GM18951 (cell line): ENCODE results near the gene SAFB.

Experiments used
- POLR2A ChIP-seq: IDR thresholded peaks from 4 replicates; pipeline ENCODE4 v1.6.1; 2011; ENCODE audit warnings: mild to moderate bottlenecking; ENCODE audit not compliant: insufficient read length, insufficient read depth; ENCODE audit errors: extremely low read depth
- in situ Hi-C: fragments of 300-500 bp; cut with MboI; formaldehyde crosslinking; loops from one replicate; pipeline ENCODE4 v1.12.0; 2022; ENCODE audit warnings: low sequenced_read_pairs, mixed read lengths, inconsistent platforms; ENCODE audit not compliant: unreplicated experiment

Gene SAFB

DNA sequence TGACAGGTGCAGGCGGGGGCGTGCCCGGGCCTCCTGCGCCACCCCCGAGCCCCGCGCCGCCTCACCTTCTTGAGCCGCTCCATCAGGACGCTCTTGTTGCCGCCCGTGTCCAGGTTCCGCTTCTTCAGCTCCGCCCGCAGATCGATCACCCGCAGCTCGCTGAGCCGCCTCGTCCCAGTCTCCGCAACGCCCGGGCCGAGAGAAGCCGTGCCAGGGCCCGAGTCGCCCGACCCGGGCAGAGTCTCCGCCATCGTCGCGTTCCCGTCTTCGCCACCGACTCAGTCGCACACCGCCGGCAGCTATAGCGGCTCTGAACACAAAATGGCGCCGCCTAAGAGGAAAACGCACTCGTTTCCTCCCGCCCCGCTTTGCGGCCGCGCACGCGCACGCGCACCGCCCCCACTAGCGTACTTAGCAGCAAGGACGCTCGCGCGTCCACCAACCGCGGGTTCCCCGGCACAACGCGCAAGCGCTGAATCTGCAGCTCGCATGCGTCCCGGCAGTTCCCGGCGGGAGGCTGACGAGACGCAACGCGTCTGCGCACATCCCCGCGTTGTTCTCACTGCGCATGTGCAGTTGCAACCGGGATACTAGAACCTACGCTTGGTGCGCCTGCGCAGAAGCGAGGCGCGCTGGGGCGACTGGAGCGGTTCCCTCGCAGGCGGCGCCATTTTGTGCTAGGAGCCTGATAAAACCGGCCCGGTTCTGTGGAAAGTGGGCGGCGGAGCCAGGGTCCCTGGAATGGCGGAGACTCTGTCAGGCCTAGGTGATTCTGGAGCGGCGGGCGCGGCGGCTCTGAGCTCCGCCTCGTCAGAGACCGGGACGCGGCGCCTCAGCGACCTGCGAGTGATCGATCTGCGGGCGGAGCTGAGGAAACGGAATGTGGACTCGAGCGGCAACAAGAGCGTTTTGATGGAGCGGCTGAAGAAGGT lies at the start of gene SAFB, which contains the start of gene SAFB2:
Gene SAFB (plus strand): TSS at position 619 of the 932 bp plus-strand sequence. CDS start 123 bp downstream, at position 742.
Gene SAFB2 (minus strand): TSS at position 312 of the 932 bp plus-strand sequence. CDS start 61 bp downstream, at position 251.
- TF ChIP-seq POLR2A: peak; percentile 98
- in situ Hi-C loops: no loop called here

DNA sequence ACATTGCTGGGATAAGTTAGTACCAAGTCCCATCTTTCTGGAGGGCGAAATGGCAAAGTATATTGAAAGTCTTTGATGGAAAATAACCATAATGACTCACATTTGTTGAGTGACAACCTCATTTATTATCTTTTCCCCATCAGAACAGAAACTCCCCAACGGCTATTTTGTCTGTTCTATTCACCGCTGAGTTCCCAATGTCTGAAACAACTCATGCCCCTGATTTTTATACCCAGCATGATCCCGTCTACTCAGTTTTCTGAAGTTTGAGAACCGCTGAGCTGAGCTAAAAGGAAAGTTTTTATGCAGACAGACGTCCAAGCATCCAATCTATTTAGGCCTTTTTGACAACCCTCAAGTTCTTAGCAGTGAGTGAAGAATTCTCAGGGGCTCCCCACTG lies 47.3 kb upstream of the SAFB start:
- TF ChIP-seq POLR2A: no peak
- in situ Hi-C loops: no loop called here

DNA sequence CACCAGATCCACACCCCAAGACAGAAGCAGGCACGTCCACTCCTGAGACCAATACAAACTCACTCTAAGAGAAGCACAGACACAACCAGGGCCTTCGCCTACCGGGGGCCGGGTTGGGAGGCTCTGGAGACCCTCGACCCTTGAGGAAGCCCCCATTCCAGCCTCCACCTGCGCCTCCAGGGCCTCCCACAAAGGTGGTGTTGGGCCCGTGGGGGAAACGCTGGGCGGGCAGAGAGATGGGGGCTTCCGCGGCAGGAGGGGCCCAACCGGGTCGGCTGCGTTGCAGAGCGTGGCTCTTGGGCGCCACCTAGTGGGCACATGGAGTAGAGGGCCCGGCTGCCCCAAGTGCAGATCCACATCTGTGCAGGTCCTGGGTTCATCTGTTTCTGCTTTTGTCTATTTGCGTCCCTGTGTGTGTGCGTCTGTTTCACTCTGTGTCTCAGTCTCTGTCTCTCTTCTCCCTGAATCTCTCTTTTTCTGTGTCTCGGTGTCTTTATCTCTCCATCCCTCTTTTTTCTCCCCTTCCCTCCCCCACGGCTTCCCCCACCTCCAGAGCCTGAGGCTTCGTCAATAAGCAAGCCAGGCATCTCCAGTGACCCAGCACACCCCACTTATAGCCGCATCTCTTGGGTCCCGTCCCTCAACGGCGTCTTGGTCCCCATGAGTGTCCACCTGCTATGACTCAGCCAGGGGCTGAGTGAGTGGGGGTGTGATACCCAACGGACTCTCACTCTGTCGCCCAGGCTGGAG lies 44.6 kb upstream of the SAFB start:
- no peak for TF ChIP-seq POLR2A
- in situ Hi-C loops: no loop called here

DNA sequence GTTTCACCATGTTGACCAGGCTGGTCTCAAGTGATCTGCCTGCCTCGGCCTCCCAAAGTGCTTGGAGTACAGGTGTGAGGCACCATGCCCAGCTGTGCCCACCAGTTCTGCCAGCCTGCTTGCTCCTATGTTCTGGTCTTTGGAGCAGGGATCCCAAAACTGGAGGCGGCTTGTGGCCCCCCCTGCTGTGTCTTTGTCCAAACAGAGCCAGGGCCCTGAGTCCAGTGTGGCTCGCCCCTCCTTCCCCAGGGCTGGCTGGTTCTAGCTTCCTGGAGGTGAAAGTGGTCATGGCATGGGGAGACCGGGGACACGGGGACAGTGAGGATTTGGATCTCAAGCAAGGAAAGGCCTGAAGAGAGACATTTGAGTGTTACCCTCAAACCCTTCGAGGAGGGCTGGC lies 43.6 kb upstream of the SAFB start:
- TF ChIP-seq POLR2A: no peak
- in situ Hi-C loops: no loop called here

DNA sequence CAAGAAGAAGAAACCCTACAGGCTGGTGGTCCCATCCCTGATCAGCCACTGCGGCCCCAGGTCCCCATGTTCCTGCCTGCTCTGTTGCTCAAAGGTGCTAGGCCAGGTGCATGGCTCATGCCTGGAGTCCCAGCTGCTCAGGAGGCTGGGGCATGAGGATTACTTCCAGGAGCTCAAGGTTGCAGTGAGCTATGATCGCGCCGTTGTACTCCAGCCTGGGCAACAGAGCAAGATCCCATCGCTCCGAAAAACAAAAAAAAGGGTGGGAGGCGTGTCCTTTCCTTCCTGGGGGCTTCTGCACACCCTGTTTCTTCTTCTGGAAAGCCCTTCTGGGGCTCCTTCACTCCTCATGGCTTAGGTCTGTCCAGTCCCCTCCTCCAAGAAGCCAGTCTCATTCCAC lies 43.2 kb upstream of the SAFB start:
- no peak for TF ChIP-seq POLR2A
- in situ Hi-C loops: no loop called here

DNA sequence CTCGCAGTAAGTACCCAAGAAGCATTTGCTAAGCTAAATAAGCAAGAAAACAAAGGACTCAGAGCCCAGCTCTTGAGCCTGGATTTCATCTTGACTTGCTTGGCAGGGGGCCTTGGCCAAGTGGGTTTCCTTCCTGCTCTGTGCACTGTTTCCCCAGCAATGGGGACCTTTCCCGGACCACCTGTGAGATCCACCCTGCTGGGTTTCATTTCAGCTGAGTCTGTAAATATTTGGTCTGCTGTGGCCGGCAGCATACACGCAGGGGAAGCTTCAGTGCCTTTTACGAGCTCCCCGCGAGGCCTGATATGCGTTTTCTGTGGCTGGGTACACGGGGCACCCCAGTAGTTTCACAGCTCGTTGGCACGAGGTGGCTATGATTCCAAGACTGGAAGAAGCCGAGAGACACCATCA lies 42.7 kb upstream of the SAFB start:
- no peak for TF ChIP-seq POLR2A

DNA sequence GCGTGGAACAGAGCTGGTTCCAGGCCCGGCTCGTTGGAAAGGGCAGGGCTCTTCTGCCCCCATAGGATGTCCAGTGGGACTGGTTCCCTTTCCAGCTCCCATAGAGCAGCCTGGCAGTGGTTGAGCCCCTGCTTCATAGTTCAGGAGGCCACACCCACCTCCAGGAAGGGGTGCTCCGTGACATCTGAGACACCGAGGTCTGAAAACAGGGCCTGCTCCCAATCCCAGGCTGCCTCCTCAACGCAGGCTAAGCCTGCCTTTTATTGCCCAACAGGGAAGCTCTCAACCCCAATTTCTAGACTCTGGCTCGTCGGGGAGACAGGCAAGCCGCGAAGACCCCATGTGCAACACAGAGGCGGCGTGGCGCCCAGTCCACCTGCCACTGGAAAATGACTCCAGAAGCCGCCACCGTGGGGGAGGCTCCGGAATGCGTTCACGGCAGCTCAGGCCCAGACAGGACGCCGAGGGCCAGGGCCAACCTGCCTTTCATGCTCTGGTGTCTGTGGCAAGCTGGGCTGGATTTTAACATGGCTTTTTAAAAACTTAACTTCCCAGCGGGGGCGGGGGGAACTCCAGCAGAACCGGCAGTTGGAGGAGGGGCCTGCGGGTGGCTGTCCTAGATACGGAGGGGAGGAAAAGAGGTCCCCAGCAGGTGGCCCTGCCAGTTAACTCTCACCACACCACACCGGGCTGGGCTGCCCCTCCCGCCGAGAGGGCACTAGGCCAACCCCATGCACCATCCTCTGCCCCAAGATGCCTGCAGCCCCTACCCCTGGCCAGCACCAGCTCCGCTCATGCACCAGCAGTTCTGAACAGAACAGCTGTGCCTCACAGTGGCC lies 37.2 kb upstream of the SAFB start:
- in situ Hi-C loops: no loop called here
- no peak for TF ChIP-seq POLR2A

More for the DNA sequence above, 42.7 kb upstream of the SAFB start:
- in situ Hi-C loops: no loop called here

DNA sequence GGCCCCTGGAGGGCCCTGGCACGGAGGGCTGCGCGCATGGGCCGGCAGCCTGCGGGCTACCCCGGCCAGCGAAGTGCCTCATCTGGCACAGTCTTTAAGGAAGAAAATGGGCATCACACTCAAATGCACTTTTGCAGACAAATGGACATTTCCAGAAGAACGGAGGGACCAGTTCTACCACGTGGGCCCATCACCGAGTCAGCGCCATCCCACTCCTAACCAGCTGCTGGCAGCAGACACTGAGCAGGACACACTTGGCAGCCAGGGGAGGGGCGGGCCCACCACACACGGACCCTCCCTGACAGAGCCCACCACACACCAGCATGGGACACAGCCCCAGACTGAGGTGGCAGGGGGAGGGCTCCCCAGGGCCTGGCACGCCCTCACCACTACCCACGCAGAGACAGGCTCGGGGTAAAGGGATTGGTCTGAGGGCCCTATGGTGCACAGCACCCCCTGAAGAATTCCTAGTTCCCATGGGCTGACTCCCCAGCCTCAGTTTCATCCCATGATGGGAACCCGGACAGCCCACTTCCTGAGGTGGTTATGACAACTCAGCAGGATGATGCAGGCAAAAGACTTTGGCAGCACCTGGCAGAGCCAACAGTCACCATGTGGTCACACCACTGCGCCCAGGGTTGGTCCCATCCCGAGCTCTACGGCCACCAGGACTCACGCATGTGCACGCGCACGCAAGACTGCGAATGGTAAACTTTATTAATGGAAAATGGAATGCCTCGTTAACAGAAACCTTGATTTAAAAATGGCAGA lies 36.4 kb upstream of the SAFB start:
- TF ChIP-seq POLR2A: no peak
- in situ Hi-C loops: no loop called here

DNA sequence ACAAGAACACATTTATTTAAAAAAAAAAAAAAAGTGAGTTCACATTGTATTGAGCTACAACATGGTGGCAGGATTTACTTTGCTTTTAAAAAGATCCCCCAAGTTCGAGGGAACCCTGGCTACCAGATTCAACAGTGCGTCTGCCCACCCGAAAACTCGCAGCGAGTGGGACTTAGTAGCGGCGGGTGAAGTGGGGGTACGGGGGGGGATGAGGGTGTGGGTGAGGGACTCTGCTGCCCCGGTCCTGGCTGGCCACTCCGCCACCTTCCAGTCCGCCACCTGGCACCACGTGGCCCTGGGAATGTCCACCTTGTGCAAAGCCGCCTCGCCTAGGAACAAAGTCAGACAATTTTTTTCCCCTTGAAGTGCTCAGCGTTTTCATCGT lies 35.8 kb upstream of the SAFB start:
- TF ChIP-seq POLR2A: no peak
- in situ Hi-C loops: no loop called here

DNA sequence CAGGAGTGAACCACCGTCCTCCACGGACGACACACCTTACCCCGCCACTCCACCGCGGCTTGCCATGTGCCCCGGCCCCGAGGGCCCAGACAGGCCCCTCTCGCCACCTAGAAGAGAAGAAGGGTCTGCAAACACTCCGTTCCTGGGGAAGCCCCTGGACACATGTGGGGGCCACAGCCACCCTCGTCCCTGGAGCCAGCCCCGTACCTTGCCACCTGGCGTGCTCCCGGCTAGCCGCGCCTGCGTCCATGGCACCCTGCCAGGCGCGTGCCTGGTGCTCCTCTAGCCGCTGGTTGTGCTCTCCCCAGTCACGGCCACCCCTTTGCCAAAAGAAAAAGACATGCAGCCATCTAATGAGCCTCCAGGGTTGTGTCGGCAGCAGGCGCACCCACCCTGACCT lies 35.2 kb upstream of the SAFB start:
- in situ Hi-C loops: no loop called here
- no peak for TF ChIP-seq POLR2A

DNA sequence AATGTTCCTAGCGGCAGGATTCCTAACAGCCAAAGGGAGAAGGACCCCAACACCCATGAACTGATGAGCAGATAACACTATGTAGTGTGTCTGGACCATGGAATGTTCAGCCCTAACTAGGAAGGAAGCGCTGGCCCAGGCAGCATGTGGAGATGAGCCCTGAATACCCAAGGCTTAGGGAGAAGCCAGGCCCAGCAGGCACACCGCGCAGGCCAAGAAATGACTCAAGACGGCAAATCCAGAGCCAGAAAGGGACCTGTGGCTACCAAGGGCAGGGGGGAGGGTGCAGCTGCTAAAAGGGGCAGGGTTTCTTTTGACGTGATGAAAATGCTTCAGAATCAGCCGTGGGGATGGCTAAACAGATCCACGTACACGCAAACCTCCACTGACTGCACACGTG lies 34.4 kb upstream of the SAFB start:
- no peak for TF ChIP-seq POLR2A
- in situ Hi-C loops: no loop called here
